Transverse colon (tissue), 4 donors: Measurements from ENCODE around the gene EXOSC10.

Experiments used
- CTCF ChIP-seq, 5 experiments: fragments of 200-600 bp in 3 of 5; fragments of 450-650 bp in 2 of 5; sonication (generic) in 3 of 5; IDR thresholded peaks; 1 replicate in 2 of 5; 2 replicates in 3 of 5; pipeline ENCODE4 v1.5.1; 2016 to 2017; ENCODE audit warnings: antibody characterized with exemption in 5 of 5, inconsistent platforms in 3 of 5, mild to moderate bottlenecking in 2 of 5, moderate library complexity in 1 of 5
- EP300 ChIP-seq: sonication (generic); formaldehyde crosslinking; IDR thresholded peaks from one replicate; pipeline ENCODE4 v1.6.1; 2017; ENCODE audit warnings: antibody characterized with exemption, low read depth
- POLR2A ChIP-seq: fragments of 450-650 bp; IDR thresholded peaks from one replicate; pipeline ENCODE4 v1.6.1; 2016; ENCODE audit warnings: antibody characterized with exemption, mild to moderate bottlenecking, moderate library complexity
- POLR2AphosphoS5 ChIP-seq, 3 donors: sonication (generic); formaldehyde crosslinking; IDR thresholded peaks; one replicate each; pipeline ENCODE4 v1.6.1; 2016; ENCODE audit warnings: antibody characterized with exemption in 3 of 3

GRCh38 chr1:11134898-11135266, 35.2 kb upstream of the EXOSC10 start:
- TF ChIP-seq CTCF (IDR thresholded peaks at IDR 0.05) (no peak), POLR2A (no peak), EP300 (no peak), POLR2AphosphoS5 (IDR thresholded peaks at IDR 0.05) (no peak)
